Effector CD8-positive, alpha-beta T cell (primary cell): Measurements from ENCODE around the gene CD99L2.
A peak's percentile ranks its signal among the peaks of the same experiment; 100 is the strongest.

Experiments
- DNase-seq: peaks from one replicate; lab custom pipeline; 2025; lab: John Stamatoyannopoulos, UW
- total RNA-seq, 4 experiments: gene quantifications; one replicate each; lab custom pipeline; 2026; lab: John Stamatoyannopoulos, UW

The CD99L2 gene
- total RNA-seq, result 27.3 to 44.2 (median 36.1) reads per million in 4 experiments

- peak; percentile 85 for DNase-seq
These were observed at the start of gene CD99L2 for GRCh38 chrX:150898343-150899190. Gene CD99L2 (minus strand): TSS chrX:150898668. CDS start chrX:150898588, 80 bp downstream.

- no peak for DNase-seq
These were observed 45.8 kb upstream of the CD99L2 start for GRCh38 chrX:150944233-150944632.

GRCh38 chrX:150942942-150943594 lies 44.6 kb upstream of the CD99L2 start:
- no peak for DNase-seq

- DNase-seq, result no peak
These were observed 43.1 kb upstream of the CD99L2 start for GRCh38 chrX:150941580-150941979.

GRCh38 chrX:150940844-150941495 lies 42.5 kb upstream of the CD99L2 start:
- DNase-seq, result no peak

- DNase-seq, result no peak
These were observed 38.1 kb upstream of the CD99L2 start for GRCh38 chrX:150936556-150936955.

- no peak for DNase-seq
These were observed 37.0 kb upstream of the CD99L2 start for GRCh38 chrX:150935467-150935866.

GRCh38 chrX:150934453-150934852 lies 36.0 kb upstream of the CD99L2 start:
- DNase-seq, result no peak

GRCh38 chrX:150933945-150934350 lies 35.5 kb upstream of the CD99L2 start:
- DNase-seq, result no peak

- DNase-seq, result no peak
These were observed 30.6 kb upstream of the CD99L2 start for GRCh38 chrX:150929058-150929457.

GRCh38 chrX:150926791-150927190 lies 28.3 kb upstream of the CD99L2 start:
- no peak for DNase-seq

- no peak for DNase-seq
These were observed 27.8 kb upstream of the CD99L2 start for GRCh38 chrX:150926304-150926703.

- no peak for DNase-seq
These were observed 20.9 kb upstream of the CD99L2 start for GRCh38 chrX:150919401-150919800.

- DNase-seq, result no peak
These were observed 15.0 kb upstream of the CD99L2 start for GRCh38 chrX:150913511-150913910.

- no peak for DNase-seq
These were observed 9.0 kb upstream of the CD99L2 start for GRCh38 chrX:150907474-150907873.

- no peak for DNase-seq
These were observed 8.2 kb upstream of the CD99L2 start for GRCh38 chrX:150906694-150907093.

- DNase-seq, result no peak
These were observed 6.8 kb upstream of the CD99L2 start for GRCh38 chrX:150905293-150905692.

- DNase-seq, result no peak
These were observed 4.6 kb upstream of the CD99L2 start for GRCh38 chrX:150903110-150903508.

GRCh38 chrX:150902434-150903109 lies 4.1 kb upstream of the CD99L2 start:
- no peak for DNase-seq

- no peak for DNase-seq
These were observed 806 bp upstream of the CD99L2 start for GRCh38 chrX:150899191-150899757.

- peak; percentile 21 for DNase-seq
These were observed 797 bp downstream of the CD99L2 start for GRCh38 chrX:150897421-150898320.
